Liver (tissue), 9 donors: ENCODE results near the gene HMGN4. TPM values are rescaled to one million over a fixed set of nuclear protein-coding genes. Genes with fewer than 3 reads are reported as not detected.

Experiments
- DNase-seq: peaks from one replicate; pipeline ENCODE4 v3.0.0-alpha.2; 2017; ENCODE audit warnings: low spot score
- H3K27ac ChIP-seq, 2 donors: one replicate each; pipeline ENCODE4 v1.7.0; 2013; ENCODE audit warnings: inconsistent platforms in 2 of 2, low read length in 2 of 2, control low read depth in 1 of 2, low read depth in 1 of 2, mild to moderate bottlenecking in 1 of 2
- H3K27me3 ChIP-seq, 4 donors: one replicate each; pipeline versions ENCODE4 v1.6.1 to v1.7.0; 2013; ENCODE audit warnings: low read length in 3 of 4, inconsistent platforms in 1 of 4, mild to moderate bottlenecking in 1 of 4, moderate library complexity in 1 of 4; ENCODE audit not compliant: control insufficient read depth in 4 of 4, insufficient read depth in 4 of 4
- H3K36me3 ChIP-seq, 4 donors: one replicate each; pipeline versions ENCODE4 v1.6.1 to v1.7.0; 2013; ENCODE audit warnings: low read length in 3 of 4, mild to moderate bottlenecking in 3 of 4, low read depth in 1 of 4, moderate library complexity in 1 of 4; ENCODE audit not compliant: control insufficient read depth in 4 of 4, insufficient read depth in 3 of 4
- H3K4me1 ChIP-seq, 4 donors: one replicate each; pipeline versions ENCODE4 v1.6.1 to v1.7.0; 2013; ENCODE audit warnings: low read length in 3 of 4, mild to moderate bottlenecking in 3 of 4, moderate library complexity in 1 of 4; ENCODE audit not compliant: control insufficient read depth in 4 of 4, insufficient read depth in 4 of 4
- H3K4me3 ChIP-seq, 3 donors: one replicate each; pipeline versions ENCODE4 v1.6.1 to v1.7.0; 2013; ENCODE audit warnings: low read length in 3 of 3, control low read depth in 1 of 3, low read depth in 1 of 3, mild to moderate bottlenecking in 1 of 3
- H3K9ac ChIP-seq, 2 donors: one replicate each; pipeline ENCODE4 v1.7.0; 2013; ENCODE audit warnings: low read length in 2 of 2, mild to moderate bottlenecking in 2 of 2, moderate library complexity in 2 of 2, control low read depth in 1 of 2, low read depth in 1 of 2
- H3K9me3 ChIP-seq, 4 donors: one replicate each; pipeline versions ENCODE4 v1.6.1 to v1.7.0; 2013; ENCODE audit warnings: low read length in 3 of 4; ENCODE audit not compliant: control insufficient read depth in 4 of 4
- EGR1 ChIP-seq, 2 donors: IDR thresholded peaks; 2 replicates each; pipeline ENCODE4 v1.6.1; 2016 to 2018; ENCODE audit warnings: antibody characterized with exemption in 2 of 2, low read depth in 2 of 2
- FOXA1 ChIP-seq: IDR thresholded peaks from 2 replicates; pipeline ENCODE4 v1.6.1; 2016; ENCODE audit warnings: antibody characterized with exemption
- FOXA2 ChIP-seq: IDR thresholded peaks from 2 replicates; pipeline ENCODE4 v1.6.1; 2016; ENCODE audit warnings: antibody characterized with exemption
- GABPA ChIP-seq, 2 donors: IDR thresholded peaks in 1 of 2; conservative IDR thresholded peaks in 1 of 2; 2 replicates each; pipeline ENCODE4 v1.6.1; 2016; ENCODE audit warnings: antibody characterized with exemption in 2 of 2, mild to moderate bottlenecking in 1 of 2, moderate library complexity in 1 of 2
- JUND ChIP-seq, 2 donors: IDR thresholded peaks; 2 replicates each; pipeline ENCODE4 v1.6.1; 2016; ENCODE audit warnings: antibody characterized with exemption in 2 of 2
- NR2F2 ChIP-seq: IDR thresholded peaks from 2 replicates; pipeline ENCODE4 v1.6.1; 2016; ENCODE audit warnings: antibody characterized with exemption
- WGBS: extraction: QIAGEN DNeasy Blood & Tissue Kit; methylation state at CpG from one replicate; pipeline ENCODE4 v1.1.7; 2013; 5-methylcytosine and 5-hydroxymethylcytosine counted together
- polyA plus RNA-seq, 2 donors: library from polyadenylated mRNA; stranded (reverse) in 1 of 2; unstranded in 1 of 2; fragments of 200-250 nt in 1 of 2; fragments of >200 nt in 1 of 2; fragmentation: Nextera tagmentation in 1 of 2; extraction: Ambion mirVana in 1 of 2; gene quantifications; one replicate each; pipeline versions ENCODE4 v1.2.1 to v1.2.3, GENCODE V29; 2013 to 2015
- total RNA-seq, 2 donors: library from RNA; depleted of rRNA; stranded (reverse); fragments of >200 nt; gene quantifications; one replicate each; pipeline ENCODE4 v1.2.3, GENCODE V29; 2014
- TF ChIP-seq, protein P1 (sequence below): IDR thresholded peaks from 2 replicates; pipeline ENCODE4 v1.6.1; 2016; ENCODE audit warnings: antibody characterized with exemption
- TF ChIP-seq, protein P2 (sequence below): fragments of 150-350 bp; IDR thresholded peaks from 2 replicates; pipeline ENCODE4 v1.5.1; 2017; ENCODE audit warnings: improper control_type of control experiment, low read depth, low read length; ENCODE audit not compliant: missing input control
- TF ChIP-seq, protein P3 (sequence below): IDR thresholded peaks from 2 replicates; pipeline ENCODE4 v1.6.1; 2016; ENCODE audit warnings: antibody characterized with exemption
- TF ChIP-seq, protein P4 (sequence below): IDR thresholded peaks from 2 replicates; pipeline ENCODE4 v1.6.1; 2016; ENCODE audit warnings: antibody characterized with exemption, mild to moderate bottlenecking
- donor health status: healthy.
- donor health status: healthy.
- donor health status: healthy.
- donor health status: healthy.
- donor health status: healthy.

HMGN4 gene
- total and polyA plus RNA-seq, 4 donors: 8.2 to 13.3 (median 10.1) TPM

DNA sequence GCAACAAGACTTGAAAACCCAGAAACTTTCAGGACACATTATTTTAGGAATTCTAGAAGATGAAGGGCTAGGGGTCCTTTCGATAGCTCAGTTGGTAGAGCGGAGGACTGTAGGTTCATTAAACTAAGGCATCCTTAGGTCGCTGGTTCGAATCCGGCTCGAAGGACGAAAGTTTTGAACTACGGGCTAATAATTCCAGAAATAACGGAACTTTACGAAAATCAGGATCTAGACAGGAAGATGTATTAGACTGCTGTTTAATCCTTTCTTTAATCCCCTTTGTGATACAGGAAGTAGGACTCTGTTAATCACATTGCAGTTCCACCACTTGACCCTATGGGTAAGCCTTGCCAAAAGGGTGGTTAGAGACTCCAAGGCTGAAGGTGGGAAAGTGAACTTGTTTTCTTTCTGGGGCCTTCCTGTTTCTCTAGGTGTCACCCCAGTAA is 37.4 kb downstream of the HMGN4 start:
- Histone ChIP-seq H3K9ac (no peak overlapping the region), H3K27ac (no peak overlapping the region), H3K36me3 (no peaks in the 10 kb centered on the region), H3K9me3 (peaks cover 0 to 18% (median 7%) of the 10 kb centered on the region in 4 donors), H3K4me1 (peaks cover 0 to 7% (median 4%) of the 10 kb centered on the region in 4 donors), H3K27me3 (peaks cover 0 to 8% (median 6%) of the 10 kb centered on the region in 4 donors), H3K4me3 (no peak overlapping the region)
- DNase-seq: no peak
- WGBS: 60% methylated on average over 10 of the region's 10 CpGs
- TF ChIP-seq FOXA1 (no peak), EGR1 (IDR thresholded peaks at IDR 0.05; ENCODE audit: low read depth in 2 of 2) (no peak), NR2F2 (no peak), FOXA2 (no peak), JUND (IDR thresholded peaks at IDR 0.05) (no peak)
- TF ChIP-seq, protein P1, sequence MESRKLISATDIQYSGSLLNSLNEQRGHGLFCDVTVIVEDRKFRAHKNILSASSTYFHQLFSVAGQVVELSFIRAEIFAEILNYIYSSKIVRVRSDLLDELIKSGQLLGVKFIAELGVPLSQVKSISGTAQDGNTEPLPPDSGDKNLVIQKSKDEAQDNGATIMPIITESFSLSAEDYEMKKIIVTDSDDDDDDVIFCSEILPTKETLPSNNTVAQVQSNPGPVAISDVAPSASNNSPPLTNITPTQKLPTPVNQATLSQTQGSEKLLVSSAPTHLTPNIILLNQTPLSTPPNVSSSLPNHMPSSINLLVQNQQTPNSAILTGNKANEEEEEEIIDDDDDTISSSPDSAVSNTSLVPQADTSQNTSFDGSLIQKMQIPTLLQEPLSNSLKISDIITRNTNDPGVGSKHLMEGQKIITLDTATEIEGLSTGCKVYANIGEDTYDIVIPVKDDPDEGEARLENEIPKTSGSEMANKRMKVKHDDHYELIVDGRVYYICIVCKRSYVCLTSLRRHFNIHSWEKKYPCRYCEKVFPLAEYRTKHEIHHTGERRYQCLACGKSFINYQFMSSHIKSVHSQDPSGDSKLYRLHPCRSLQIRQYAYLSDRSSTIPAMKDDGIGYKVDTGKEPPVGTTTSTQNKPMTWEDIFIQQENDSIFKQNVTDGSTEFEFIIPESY: no peak
- TF ChIP-seq, protein P2, sequence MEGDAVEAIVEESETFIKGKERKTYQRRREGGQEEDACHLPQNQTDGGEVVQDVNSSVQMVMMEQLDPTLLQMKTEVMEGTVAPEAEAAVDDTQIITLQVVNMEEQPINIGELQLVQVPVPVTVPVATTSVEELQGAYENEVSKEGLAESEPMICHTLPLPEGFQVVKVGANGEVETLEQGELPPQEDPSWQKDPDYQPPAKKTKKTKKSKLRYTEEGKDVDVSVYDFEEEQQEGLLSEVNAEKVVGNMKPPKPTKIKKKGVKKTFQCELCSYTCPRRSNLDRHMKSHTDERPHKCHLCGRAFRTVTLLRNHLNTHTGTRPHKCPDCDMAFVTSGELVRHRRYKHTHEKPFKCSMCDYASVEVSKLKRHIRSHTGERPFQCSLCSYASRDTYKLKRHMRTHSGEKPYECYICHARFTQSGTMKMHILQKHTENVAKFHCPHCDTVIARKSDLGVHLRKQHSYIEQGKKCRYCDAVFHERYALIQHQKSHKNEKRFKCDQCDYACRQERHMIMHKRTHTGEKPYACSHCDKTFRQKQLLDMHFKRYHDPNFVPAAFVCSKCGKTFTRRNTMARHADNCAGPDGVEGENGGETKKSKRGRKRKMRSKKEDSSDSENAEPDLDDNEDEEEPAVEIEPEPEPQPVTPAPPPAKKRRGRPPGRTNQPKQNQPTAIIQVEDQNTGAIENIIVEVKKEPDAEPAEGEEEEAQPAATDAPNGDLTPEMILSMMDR: no peak
- TF ChIP-seq, protein P3, sequence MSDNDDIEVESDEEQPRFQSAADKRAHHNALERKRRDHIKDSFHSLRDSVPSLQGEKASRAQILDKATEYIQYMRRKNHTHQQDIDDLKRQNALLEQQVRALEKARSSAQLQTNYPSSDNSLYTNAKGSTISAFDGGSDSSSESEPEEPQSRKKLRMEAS: no peak

DNA sequence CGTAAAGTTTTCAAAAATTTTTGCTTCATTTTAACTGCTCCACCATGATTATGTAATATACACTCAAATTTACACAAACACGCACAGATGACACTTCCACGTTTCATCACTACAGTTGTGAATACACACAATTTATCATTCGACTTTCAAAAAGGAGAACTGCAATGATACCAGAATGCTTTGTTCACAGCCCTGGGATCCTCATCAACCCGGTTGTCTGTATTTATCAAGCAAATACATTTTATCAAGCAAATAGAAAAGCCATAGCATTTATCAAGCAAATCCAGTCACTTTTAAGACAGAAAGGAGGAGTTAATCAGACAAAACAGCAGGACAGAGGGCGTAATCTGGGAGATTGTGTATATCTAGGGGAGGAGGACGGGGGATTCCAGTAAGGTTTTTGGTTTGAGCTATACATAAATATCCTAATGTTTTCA is 38.3 kb downstream of the HMGN4 start:
- peaks cover 0 to 10% (median 6%) of the 10 kb centered on the region in 4 donors for H3K27me3 ChIP-seq
- peaks cover 0 to 7% (median 4%) of the 10 kb centered on the region in 4 donors for H3K4me1 ChIP-seq
- peaks cover 0 to 18% (median 7%) of the 10 kb centered on the region in 4 donors for H3K9me3 ChIP-seq
- no peaks in the 10 kb centered on the region for H3K36me3 ChIP-seq
- no peak for DNase-seq
- 34% methylated on average over 7 of the region's 7 CpGs for WGBS
- H3K4me3 ChIP-seq: no peak overlapping the region
- no peak overlapping the region for H3K9ac ChIP-seq
- TF ChIP-seq JUND (IDR thresholded peaks at IDR 0.05) (no peak), GABPA (IDR thresholded peaks at IDR 0.05 in 1 of 2, conservative IDR thresholded peaks at IDR 0.05 in 1 of 2) (no peak), NR2F2 (no peak)
- TF ChIP-seq, protein P4, sequence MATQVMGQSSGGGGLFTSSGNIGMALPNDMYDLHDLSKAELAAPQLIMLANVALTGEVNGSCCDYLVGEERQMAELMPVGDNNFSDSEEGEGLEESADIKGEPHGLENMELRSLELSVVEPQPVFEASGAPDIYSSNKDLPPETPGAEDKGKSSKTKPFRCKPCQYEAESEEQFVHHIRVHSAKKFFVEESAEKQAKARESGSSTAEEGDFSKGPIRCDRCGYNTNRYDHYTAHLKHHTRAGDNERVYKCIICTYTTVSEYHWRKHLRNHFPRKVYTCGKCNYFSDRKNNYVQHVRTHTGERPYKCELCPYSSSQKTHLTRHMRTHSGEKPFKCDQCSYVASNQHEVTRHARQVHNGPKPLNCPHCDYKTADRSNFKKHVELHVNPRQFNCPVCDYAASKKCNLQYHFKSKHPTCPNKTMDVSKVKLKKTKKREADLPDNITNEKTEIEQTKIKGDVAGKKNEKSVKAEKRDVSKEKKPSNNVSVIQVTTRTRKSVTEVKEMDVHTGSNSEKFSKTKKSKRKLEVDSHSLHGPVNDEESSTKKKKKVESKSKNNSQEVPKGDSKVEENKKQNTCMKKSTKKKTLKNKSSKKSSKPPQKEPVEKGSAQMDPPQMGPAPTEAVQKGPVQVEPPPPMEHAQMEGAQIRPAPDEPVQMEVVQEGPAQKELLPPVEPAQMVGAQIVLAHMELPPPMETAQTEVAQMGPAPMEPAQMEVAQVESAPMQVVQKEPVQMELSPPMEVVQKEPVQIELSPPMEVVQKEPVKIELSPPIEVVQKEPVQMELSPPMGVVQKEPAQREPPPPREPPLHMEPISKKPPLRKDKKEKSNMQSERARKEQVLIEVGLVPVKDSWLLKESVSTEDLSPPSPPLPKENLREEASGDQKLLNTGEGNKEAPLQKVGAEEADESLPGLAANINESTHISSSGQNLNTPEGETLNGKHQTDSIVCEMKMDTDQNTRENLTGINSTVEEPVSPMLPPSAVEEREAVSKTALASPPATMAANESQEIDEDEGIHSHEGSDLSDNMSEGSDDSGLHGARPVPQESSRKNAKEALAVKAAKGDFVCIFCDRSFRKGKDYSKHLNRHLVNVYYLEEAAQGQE: no peak
- H3K27ac ChIP-seq: no peak overlapping the region
